Measurements from ENCODE around the gene PPA1.
"Not testable (repeated sequence)": the region's sequence is repeated elsewhere in the genome, so short reads cannot be mapped to it uniquely, and the experiment has no call there.

The PPA1 gene

DNA sequence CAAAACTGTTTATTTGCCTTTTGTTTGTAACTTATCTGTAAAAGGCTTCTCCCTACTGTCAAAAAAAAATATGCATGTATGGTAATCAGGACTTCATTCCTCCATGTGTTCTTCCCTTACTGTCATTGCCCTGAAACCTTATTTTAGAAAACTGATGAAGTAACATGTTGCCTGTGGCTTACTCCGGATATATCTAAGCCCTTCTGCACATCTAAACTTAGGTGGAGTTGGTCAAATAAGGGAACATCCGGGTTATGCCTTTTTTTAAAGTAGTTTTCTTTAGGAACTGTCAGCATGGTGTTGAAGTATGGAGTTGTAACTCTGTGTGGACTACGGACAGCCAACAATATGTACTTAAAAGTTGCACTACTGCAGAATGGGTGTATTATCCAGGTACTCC is 69.1 kb downstream of the PPA1 start:
- DNase-seq = no peak

DNA sequence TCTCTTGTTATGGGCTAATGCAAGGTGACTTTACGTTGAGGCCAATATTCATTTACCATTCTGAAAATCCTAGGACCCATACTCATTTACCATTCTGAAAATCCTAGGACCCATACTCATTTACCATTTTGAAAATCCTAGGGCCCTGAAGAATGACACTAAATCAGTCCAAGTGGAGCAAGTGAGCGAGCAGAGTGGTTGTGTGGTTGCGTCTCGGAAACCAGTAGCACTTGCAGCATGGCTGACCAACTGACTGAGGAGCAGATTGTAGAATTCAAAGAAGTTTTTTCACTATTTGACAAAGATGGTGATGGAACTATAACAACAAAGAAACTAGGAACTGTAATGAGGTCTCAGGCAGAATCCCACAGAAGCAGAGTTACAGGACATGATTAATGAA is 69.8 kb downstream of the PPA1 start:
- DNase-seq = no peak

- no peak for DNase-seq
These were observed 70.4 kb downstream of the PPA1 start for GRCh38 chr10:70162892-70163201.

GRCh38 chr10:70162151-70162891 is 70.9 kb downstream of the PPA1 start:
- DNase-seq = no peak

DNA sequence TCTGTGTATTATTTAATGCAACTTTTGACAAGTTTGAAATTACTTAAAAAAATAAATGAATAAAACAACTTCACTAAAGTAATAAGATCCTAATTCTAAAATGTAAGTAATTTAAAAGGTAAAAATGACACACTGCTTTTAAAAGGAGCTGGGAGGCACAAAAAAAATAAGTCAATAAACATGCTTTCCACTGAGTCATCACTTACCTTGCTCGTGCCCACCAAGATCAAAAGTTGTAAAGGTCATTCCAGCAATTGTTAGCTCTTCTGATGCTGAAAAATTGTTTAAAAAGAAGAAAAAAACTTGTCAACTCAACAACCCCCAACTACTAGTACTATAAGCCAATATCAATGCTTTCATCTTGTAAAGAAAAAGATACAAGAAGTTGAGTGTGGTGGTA is 72.4 kb downstream of the PPA1 start:
- DNase-seq = no peak

DNA sequence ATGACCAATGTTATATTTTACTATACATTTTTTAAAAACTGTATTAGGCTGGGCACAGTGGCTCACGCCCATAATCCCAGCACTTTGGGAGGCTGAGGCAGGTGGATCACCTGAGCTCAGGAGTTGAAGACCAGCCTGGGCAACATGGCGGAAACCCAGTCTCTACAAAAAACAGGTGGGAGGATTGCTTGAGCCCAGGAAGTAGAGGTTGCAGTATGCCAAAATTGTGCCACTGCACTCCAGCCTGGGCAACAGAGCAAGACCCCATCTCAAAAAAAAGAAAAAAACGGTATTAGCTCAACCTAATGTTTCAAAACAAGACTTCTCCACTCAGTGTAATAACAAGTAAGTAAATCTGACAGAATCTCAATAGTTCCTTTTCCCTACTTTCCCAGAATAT is 73.9 kb downstream of the PPA1 start:
- not testable (repeated sequence) for DNase-seq

DNA sequence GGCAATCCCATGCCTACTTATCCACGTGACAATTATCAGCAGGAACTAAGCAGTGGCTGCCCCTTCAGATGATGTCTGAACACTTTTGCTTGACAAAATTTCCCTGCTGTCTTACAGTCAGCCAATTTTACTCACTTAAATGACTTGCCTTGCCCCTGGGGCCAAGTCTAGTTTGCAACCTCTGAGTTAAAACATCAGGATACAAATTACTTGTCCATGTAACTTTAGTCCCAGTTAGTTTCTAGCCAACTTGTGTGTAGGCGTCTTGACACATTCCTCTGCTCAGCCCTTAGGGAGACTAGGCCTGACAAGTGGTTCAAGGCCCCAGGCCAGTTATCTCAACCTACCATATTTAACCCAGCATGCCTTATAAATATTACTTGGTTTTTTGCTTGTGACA is 75.1 kb downstream of the PPA1 start:
- DNase-seq = no peak

DNA sequence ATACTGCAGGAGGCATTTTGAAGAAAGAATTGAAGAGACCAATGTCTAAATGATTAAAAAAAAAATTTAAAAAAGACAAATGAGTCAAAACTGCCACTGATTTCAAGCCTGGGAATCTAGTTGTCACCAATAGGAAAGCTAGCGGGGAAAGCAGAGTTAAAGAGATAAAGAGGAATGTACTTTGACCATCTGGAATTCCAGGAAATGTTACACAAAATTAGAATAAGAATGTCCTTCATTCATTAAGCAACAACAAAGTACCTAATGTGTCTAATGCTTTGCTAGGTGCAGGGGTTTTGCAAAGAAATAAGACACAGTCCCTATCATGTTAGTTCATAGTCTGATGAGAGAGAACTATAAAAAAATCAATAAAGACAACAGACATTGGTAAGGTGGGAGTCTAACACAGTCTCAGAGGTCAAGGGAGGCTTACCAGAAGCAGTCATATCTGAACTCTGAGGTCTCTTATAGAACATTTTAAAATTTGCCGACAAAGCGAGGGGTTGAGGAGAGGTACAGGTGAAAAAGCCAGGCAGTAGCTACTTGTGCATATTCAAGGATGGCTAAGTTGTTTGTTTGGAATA is 77.9 kb downstream of the PPA1 start:
- DNase-seq = no peak
